HFFc6 (cell line): ENCODE measurements around the gene SMIM14. TPM values are rescaled to one million over a fixed set of nuclear protein-coding genes. Genes with fewer than 3 reads are reported as not detected.

Source experiments
- DNase-seq: peaks from one replicate; pipeline ENCODE4 v3.0.0-alpha.2; 2018
- H3K27ac Mint-ChIP-seq: 2 replicates; pipeline ENCODE4 v1.8.0; 2020; ENCODE audit warnings: mild to moderate bottlenecking, mixed read lengths
- H3K27me3 Mint-ChIP-seq: 2 replicates; pipeline ENCODE4 v1.8.0; 2021; ENCODE audit warnings: mild to moderate bottlenecking, moderate library complexity, mixed read lengths; ENCODE audit not compliant: insufficient read depth
- H3K36me3 Mint-ChIP-seq: 2 replicates; pipeline ENCODE4 v1.8.0; 2021; ENCODE audit warnings: low read depth, mixed read lengths
- H3K4me1 Mint-ChIP-seq: 2 replicates; pipeline ENCODE4 v1.8.0; 2020; ENCODE audit warnings: low read depth, mixed read lengths
- H3K4me3 Mint-ChIP-seq: 2 replicates; pipeline ENCODE4 v1.8.0; 2020; ENCODE audit warnings: mild to moderate bottlenecking, moderate library complexity, mixed read lengths
- H3K9me3 Mint-ChIP-seq: 2 replicates; pipeline ENCODE4 v1.8.0; 2020; ENCODE audit warnings: mild to moderate bottlenecking, mixed read lengths
- total RNA-seq, 6 experiments: library from RNA; stranded (reverse); fragmentation: NEBNext Ultra II Directional; extraction: Animal tissue kit (Norgen Biotek cat#: 25700); gene quantifications; 2 replicates in 1 of 6; 3 replicates in 5 of 6; pipeline ENCODE4 v1.2.3, GENCODE V29; 2021
- TF ChIP-seq, protein P1 (sequence below): fragments of 200-600 bp; sonication (generic); IDR thresholded peaks from 2 replicates; pipeline ENCODE4 v1.5.0; 2021; ENCODE audit warnings: antibody characterized with exemption, mild to moderate bottlenecking

Gene SMIM14
- total RNA-seq, 6 experiments from 2014 or later = 26.6 to 35.0 (median 29.2) TPM

DNA sequence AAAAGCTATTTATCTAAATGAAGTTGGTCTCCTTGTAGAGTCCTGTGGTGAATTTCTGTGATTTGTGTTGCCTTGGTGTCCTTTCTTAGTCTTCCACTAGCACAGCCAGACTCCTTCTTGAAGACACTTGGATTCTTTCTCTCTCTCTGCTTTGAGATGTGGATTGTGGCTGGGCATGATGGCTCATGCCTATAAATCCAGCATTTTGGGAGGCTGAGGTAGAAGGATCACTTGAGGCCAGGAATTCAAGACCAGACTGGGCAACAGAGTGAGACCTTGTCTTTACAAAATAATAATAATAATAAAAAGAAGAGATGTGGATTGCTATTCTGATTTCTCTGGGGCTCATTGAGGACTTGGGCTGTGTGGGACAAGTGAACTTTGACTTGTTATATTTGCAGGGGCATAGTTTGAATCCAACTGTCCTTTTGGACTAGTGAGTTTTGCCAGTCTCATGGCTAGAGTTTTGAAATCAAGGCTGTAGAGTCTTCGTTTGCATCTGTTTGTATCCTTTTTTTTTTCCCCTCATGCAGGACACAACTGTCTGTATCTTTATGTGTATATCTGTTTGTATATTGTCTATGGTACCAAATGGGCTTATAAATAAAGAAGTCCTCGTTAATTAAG is 11.1 kb upstream of the SMIM14 start:
- Mint-ChIP-seq H3K4me3 (no peak overlapping the region), H3K27ac (no peak overlapping the region), H3K27me3 (no peaks in the 10 kb centered on the region), H3K36me3 (no peaks in the 10 kb centered on the region), H3K9me3 (no peaks in the 10 kb centered on the region), H3K4me1 (no peaks in the 10 kb centered on the region)
- DNase-seq = no peak
- TF ChIP-seq, protein P1, sequence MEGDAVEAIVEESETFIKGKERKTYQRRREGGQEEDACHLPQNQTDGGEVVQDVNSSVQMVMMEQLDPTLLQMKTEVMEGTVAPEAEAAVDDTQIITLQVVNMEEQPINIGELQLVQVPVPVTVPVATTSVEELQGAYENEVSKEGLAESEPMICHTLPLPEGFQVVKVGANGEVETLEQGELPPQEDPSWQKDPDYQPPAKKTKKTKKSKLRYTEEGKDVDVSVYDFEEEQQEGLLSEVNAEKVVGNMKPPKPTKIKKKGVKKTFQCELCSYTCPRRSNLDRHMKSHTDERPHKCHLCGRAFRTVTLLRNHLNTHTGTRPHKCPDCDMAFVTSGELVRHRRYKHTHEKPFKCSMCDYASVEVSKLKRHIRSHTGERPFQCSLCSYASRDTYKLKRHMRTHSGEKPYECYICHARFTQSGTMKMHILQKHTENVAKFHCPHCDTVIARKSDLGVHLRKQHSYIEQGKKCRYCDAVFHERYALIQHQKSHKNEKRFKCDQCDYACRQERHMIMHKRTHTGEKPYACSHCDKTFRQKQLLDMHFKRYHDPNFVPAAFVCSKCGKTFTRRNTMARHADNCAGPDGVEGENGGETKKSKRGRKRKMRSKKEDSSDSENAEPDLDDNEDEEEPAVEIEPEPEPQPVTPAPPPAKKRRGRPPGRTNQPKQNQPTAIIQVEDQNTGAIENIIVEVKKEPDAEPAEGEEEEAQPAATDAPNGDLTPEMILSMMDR = no peak

DNA sequence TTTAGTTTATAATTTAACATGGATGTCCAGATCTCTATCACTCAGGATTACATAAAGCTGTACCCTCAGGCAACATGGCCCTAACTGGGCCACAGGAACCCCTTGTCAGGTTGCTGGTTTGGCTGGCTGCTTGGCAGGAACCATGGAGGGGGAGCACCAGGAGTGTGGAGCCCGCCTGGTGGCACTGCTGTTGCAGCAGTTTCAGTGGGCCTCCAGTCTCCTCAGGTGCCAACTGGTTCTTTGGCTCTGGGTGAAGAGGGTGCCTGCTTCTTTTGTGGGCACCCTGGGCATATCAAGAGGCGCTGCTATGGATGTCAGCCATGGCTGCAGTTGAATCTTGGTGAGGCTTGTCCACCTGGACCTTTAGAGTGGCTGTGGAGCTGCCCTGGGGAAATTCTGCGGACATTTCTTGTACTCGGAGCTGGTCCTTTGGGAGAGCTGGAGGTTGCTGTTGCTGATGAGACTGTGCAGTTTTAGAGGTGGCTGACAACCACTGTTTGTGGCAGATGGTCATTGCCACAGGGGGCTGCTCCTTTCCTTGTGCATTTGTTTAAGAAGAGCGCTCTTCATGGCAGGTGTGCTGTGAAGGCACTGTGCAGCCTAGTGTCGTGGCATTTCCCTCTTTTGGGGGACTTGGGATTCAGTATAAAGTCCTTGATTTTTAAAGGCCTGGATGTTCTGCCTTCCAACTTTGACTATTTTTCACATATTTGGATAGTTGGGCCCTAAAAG is 10.3 kb upstream of the SMIM14 start:
- TF ChIP-seq, protein P1 = no peak
- H3K36me3 Mint-ChIP-seq = no peaks in the 10 kb centered on the region
- no peaks in the 10 kb centered on the region for H3K27me3 Mint-ChIP-seq
- no peak for DNase-seq
- no peaks in the 10 kb centered on the region for H3K4me1 Mint-ChIP-seq
- H3K9me3 Mint-ChIP-seq = no peaks in the 10 kb centered on the region
- H3K27ac Mint-ChIP-seq = no peak overlapping the region
- H3K4me3 Mint-ChIP-seq = no peak overlapping the region

DNA sequence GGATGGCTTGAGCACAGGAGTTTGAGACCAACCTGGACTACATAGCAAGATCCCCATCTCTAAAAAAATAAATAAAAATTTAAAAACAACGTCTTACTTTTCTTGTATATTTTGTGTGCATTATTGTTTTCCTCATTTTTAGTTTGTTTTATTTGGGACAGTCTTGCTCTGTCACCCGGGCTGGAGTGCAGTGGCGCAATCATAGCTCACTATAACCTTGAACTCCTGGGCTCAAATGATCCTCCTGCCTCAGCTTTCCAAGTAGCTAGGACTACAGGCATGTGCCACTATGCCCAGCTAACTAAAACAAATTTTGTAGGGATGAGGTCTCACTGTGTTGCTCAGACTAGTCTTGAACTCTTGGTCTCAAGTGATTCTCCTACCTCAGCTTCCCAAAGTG is 9.5 kb upstream of the SMIM14 start:
- no peaks in the 10 kb centered on the region for H3K36me3 Mint-ChIP-seq
- no peak overlapping the region for H3K27ac Mint-ChIP-seq
- no peaks in the 10 kb centered on the region for H3K4me1 Mint-ChIP-seq
- no peaks in the 10 kb centered on the region for H3K9me3 Mint-ChIP-seq
- H3K4me3 Mint-ChIP-seq = no peak overlapping the region
- TF ChIP-seq, protein P1 = no peak
- no peak for DNase-seq
- H3K27me3 Mint-ChIP-seq = no peaks in the 10 kb centered on the region

DNA sequence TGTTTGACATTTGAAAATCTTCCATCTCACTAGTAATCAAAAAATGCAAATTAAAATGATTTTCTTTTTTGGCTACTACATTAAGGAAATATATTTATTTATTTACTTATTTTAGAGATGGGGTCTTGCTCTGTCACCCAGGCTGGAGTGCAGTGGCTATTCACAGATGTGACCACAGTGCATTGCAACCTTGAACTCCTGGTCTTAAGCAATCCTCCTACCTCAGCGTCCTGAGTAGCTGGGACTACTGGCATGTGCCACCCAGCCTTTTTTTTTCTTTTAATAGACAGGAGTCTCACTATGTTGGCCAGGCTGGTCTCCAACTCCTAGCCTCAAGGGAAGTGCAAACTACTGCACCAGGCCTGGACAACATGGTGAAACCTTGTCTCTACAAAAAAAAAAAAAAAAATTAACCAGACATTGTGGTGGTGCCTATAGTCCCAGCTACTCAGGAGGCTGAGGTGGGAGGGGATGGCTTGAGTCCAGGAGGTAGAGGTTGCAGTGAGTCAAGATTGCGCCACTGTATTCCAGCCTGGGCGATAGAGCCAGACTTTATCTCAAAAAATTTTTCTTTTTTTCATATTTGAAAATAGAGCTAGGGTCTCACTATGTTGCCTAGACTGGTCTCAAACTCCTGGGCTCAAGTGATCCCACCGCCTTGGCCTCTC is 4.4 kb upstream of the SMIM14 start:
- no peaks in the 10 kb centered on the region for H3K9me3 Mint-ChIP-seq
- TF ChIP-seq, protein P1 = no peak
- no peaks in the 10 kb centered on the region for H3K36me3 Mint-ChIP-seq
- H3K27me3 Mint-ChIP-seq = 0 out of 2 replicates have a peak, but pooled peaks cover 3% of the 10 kb centered on the region
- no peak overlapping the region for H3K4me3 Mint-ChIP-seq
- H3K4me1 Mint-ChIP-seq = peaks cover 14% of the 10 kb centered on the region
- no peak for DNase-seq
- no peak overlapping the region for H3K27ac Mint-ChIP-seq

DNA sequence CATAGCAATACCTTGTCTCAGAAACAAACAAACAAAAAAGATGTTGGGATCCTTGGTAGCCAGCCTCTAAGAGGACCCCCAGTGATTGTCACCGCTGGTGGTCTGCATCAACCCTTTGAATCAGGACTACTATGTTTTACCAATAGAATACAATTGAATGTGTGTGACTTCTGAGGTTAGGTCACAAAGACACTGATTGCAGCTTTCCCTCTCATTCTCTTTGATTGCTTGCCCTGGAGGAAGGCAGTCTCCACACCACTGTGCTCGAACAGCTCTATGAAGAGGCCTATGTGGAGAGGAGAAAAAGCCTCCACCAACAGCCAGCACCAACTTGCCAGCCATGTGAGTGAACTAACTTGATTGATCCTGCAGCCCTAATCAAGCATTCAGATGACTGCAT is 2.8 kb upstream of the SMIM14 start:
- H3K4me3 Mint-ChIP-seq = no peak overlapping the region
- no peak for DNase-seq
- no peaks in the 10 kb centered on the region for H3K9me3 Mint-ChIP-seq
- TF ChIP-seq, protein P1 = no peak
- no peaks in the 10 kb centered on the region for H3K36me3 Mint-ChIP-seq
- peaks cover 23% of the 10 kb centered on the region for H3K4me1 Mint-ChIP-seq
- H3K27me3 Mint-ChIP-seq = 0 out of 2 replicates have a peak, but pooled peaks cover 5% of the 10 kb centered on the region
- no peak overlapping the region for H3K27ac Mint-ChIP-seq
